GDM1 (cell line): ENCODE measurements around the gene ZNF474.
A peak's percentile ranks its signal among the peaks of the same experiment; 100 is the strongest.

Experiments
- DNase-seq: peaks from one replicate; lab custom pipeline; 2025; lab: John Stamatoyannopoulos, UW

Gene ZNF474

GRCh38 chr5:122153774-122154173 lies 24.4 kb downstream of the ZNF474 start:
- no peak for DNase-seq

GRCh38 chr5:122154491-122154890 lies 25.1 kb downstream of the ZNF474 start:
- DNase-seq: no peak

- DNase-seq: no peak
Observed at GRCh38 chr5:122154910-122155309, 25.6 kb downstream of the ZNF474 start.

- no peak for DNase-seq
Observed at GRCh38 chr5:122155546-122155945, 26.2 kb downstream of the ZNF474 start.

GRCh38 chr5:122156724-122157325 lies 27.5 kb downstream of the ZNF474 start:
- DNase-seq: peak; percentile 45

GRCh38 chr5:122162100-122162638 lies 32.8 kb downstream of the ZNF474 start:
- DNase-seq: no peak

GRCh38 chr5:122163121-122164069 lies 34.0 kb downstream of the ZNF474 start:
- DNase-seq: no peak

- DNase-seq: no peak
Observed at GRCh38 chr5:122164070-122164435, 34.7 kb downstream of the ZNF474 start.

GRCh38 chr5:122164831-122165558 lies 35.6 kb downstream of the ZNF474 start:
- DNase-seq: no peak

GRCh38 chr5:122165559-122166078 lies 36.3 kb downstream of the ZNF474 start:
- DNase-seq: no peak

- DNase-seq: no peak
Observed at GRCh38 chr5:122169350-122170103, 40.2 kb downstream of the ZNF474 start.

GRCh38 chr5:122170620-122171019 lies 41.3 kb downstream of the ZNF474 start:
- no peak for DNase-seq

- DNase-seq: no peak
Observed at GRCh38 chr5:122172207-122172606, 42.9 kb downstream of the ZNF474 start.

- peak; percentile 39 for DNase-seq
Observed at GRCh38 chr5:122173474-122174415, 44.4 kb downstream of the ZNF474 start.

- DNase-seq: no peak
Observed at GRCh38 chr5:122175091-122175490, 45.7 kb downstream of the ZNF474 start.

- DNase-seq: no peak
Observed at GRCh38 chr5:122175852-122176251, 46.5 kb downstream of the ZNF474 start.

GRCh38 chr5:122177161-122177560 lies 47.8 kb downstream of the ZNF474 start:
- no peak for DNase-seq

GRCh38 chr5:122179701-122180100 lies 50.4 kb downstream of the ZNF474 start:
- DNase-seq: no peak

GRCh38 chr5:122180146-122180712 lies 50.9 kb downstream of the ZNF474 start:
- DNase-seq: no peak
